WERI-Rb-1 (cell line): ENCODE results near the gene PRRC2B.
"Not testable (repeated sequence)": the region's sequence is repeated elsewhere in the genome, so short reads cannot be mapped to it uniquely, and the experiment has no call there.

ENCODE experiments used
- DNase-seq: peaks from one replicate; pipeline ENCODE4 v3.0.0-alpha.2; 2020
- H3K27ac ChIP-seq: fragments of 250-450 bp; sonication (Bioruptor Pico); 2 replicates; pipeline ENCODE4 v1.5.1; 2020; ENCODE audit warnings: mild to moderate bottlenecking, moderate library complexity
- H3K27me3 ChIP-seq: fragments of 250-450 bp; sonication (Bioruptor Pico); 2 replicates; pipeline ENCODE4 v1.5.1; 2021; ENCODE audit warnings: mild to moderate bottlenecking, low read depth, moderate library complexity; ENCODE audit not compliant: insufficient read depth, severe bottlenecking
- H3K36me3 ChIP-seq: fragments of 250-450 bp; sonication (Bioruptor Pico); 2 replicates; pipeline ENCODE4 v1.5.1; 2020; ENCODE audit warnings: mild to moderate bottlenecking, moderate library complexity
- H3K4me3 ChIP-seq: 2 replicates; pipeline ENCODE4 v1.5.1; 2011; ENCODE audit warnings: low read depth, mild to moderate bottlenecking, control low read depth, low read length
- H3K9me3 ChIP-seq: fragments of 250-450 bp; sonication (Bioruptor Pico); 2 replicates; pipeline ENCODE4 v1.5.1; 2021; ENCODE audit warnings: mild to moderate bottlenecking, moderate library complexity; ENCODE audit not compliant: severe bottlenecking
- TF ChIP-seq, protein P1 (sequence below): IDR thresholded peaks from 2 replicates; pipeline ENCODE4 v1.5.1; 2011; ENCODE audit warnings: low read depth, mild to moderate bottlenecking, control low read depth, inconsistent platforms, low read length

The PRRC2B gene

DNA sequence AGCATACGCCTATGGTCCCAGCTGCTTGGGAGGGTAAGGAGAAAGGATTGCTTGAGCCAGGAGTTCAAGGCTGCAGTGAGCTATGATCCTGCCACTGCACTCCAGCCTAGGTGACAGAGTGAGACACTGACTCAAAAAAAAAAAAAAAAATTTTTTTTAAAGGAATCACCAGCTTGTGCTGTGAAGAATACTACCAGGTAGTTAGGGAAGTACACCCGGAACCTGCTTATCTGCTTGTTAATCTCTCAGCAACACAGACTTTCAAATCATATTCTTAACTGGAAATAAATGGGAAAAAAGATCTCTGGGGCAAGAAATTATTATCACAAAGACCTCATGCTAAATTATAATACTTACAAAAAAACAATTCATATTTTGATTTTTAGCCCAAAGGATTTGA, 26.4 kb upstream of the PRRC2B start:
- H3K9me3 ChIP-seq, result no peaks in the 10 kb centered on the region
- TF ChIP-seq, protein P1, sequence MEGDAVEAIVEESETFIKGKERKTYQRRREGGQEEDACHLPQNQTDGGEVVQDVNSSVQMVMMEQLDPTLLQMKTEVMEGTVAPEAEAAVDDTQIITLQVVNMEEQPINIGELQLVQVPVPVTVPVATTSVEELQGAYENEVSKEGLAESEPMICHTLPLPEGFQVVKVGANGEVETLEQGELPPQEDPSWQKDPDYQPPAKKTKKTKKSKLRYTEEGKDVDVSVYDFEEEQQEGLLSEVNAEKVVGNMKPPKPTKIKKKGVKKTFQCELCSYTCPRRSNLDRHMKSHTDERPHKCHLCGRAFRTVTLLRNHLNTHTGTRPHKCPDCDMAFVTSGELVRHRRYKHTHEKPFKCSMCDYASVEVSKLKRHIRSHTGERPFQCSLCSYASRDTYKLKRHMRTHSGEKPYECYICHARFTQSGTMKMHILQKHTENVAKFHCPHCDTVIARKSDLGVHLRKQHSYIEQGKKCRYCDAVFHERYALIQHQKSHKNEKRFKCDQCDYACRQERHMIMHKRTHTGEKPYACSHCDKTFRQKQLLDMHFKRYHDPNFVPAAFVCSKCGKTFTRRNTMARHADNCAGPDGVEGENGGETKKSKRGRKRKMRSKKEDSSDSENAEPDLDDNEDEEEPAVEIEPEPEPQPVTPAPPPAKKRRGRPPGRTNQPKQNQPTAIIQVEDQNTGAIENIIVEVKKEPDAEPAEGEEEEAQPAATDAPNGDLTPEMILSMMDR, result no peak
- no peaks in the 10 kb centered on the region for H3K36me3 ChIP-seq
- DNase-seq, result no peak
- no peaks in the 10 kb centered on the region for H3K27me3 ChIP-seq
- no peak overlapping the region for H3K4me3 ChIP-seq
- no peak overlapping the region for H3K27ac ChIP-seq

DNA sequence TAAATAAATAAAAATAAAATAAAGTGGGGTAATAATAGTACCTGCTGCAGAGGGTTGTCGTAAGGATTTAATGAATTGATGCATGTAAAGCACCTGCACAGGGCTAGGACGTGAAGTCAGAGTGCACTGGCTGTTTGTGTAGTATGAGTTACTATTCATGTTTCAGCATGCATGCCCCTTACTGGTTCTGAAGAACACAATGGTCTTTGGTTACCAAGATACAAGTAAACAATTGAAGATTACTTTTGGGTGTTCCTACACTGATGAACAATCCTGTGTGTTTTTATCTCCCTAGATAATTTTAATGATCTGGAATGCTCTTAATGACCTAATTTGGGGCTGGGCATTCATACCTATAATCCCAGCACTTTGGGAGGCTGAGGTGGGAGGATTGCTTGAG, 23.2 kb upstream of the PRRC2B start:
- DNase-seq, result no peak
- TF ChIP-seq, protein P1, result no peak
- H3K4me3 ChIP-seq, result no peak overlapping the region
- no peaks in the 10 kb centered on the region for H3K36me3 ChIP-seq
- no peaks in the 10 kb centered on the region for H3K27me3 ChIP-seq
- H3K27ac ChIP-seq, result no peak overlapping the region
- H3K9me3 ChIP-seq, result no peaks in the 10 kb centered on the region

DNA sequence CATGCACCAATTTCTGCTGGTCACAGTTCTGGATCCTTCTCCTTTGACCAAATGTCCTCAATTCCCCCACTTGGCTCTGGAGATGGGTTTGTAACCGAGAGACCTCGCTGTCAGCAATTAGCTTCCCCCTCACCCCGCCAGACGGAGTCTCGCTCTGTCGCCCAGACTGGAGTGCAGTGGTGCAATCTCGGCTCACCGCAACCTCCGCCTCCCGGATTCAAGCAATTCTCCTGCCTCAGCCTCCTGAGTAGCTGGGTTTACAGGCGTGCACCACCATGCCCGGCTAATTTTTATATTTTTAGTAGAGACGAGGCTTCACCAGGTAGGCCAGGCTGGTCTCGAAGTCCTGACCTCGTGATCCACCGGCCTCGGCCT, 21.3 kb upstream of the PRRC2B start:
- H3K36me3 ChIP-seq, H3K9me3 ChIP-seq, H3K27me3 ChIP-seq: not testable (repeated sequence)
- peak overlapping the region; percentile 93 for H3K27ac ChIP-seq
- peak overlapping the region; percentile 72 for H3K4me3 ChIP-seq
- peak; percentile 65 for DNase-seq

DNA sequence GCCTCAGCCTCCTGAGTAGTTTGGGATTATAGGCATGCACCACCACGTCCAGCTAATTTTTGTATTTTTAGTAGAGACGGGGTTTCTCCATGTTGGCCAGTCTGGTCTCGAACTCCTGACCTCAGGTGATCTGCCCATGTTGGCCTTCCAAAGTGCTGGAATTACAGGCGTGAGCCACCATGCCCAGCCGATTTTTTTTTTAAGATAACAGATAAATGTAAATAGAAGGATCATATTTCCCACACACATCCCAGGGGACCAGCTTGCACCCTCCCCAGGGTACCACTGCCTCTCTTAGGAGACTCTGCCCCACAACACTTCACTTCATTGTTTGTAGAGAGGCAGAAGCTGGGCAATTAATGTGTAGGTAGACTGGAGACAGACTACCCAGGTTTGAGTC, 19.2 kb upstream of the PRRC2B start:
- not testable (repeated sequence) for H3K27ac ChIP-seq, H3K4me3 ChIP-seq, DNase-seq

DNA sequence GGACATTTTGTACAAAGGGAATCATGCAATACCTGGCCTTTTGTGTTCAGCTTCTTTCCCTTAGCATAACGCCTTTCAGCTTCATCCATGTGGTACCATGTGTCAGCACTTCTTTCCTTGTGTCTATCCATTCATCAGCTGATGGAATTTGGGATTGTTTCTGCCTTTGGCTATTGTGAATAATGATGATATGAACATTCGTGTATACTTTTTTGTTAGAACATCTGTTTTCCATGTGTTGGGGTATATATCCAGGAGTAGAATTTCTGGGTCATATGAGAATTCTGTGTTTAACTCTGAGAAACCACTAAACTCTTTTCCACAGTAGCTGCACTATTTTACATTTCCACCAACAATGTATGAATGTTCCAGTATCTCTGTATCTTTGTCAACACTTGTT, 14.8 kb upstream of the PRRC2B start:
- no peak for DNase-seq
- TF ChIP-seq, protein P1, result no peak
- no peak overlapping the region for H3K4me3 ChIP-seq
- no peak overlapping the region for H3K27ac ChIP-seq
- H3K36me3 ChIP-seq, result no peaks in the 10 kb centered on the region
- no peaks in the 10 kb centered on the region for H3K9me3 ChIP-seq
- no peaks in the 10 kb centered on the region for H3K27me3 ChIP-seq

More for the DNA sequence above, 19.2 kb upstream of the PRRC2B start:
- not testable (repeated sequence) for H3K9me3 ChIP-seq, H3K27me3 ChIP-seq, H3K36me3 ChIP-seq

DNA sequence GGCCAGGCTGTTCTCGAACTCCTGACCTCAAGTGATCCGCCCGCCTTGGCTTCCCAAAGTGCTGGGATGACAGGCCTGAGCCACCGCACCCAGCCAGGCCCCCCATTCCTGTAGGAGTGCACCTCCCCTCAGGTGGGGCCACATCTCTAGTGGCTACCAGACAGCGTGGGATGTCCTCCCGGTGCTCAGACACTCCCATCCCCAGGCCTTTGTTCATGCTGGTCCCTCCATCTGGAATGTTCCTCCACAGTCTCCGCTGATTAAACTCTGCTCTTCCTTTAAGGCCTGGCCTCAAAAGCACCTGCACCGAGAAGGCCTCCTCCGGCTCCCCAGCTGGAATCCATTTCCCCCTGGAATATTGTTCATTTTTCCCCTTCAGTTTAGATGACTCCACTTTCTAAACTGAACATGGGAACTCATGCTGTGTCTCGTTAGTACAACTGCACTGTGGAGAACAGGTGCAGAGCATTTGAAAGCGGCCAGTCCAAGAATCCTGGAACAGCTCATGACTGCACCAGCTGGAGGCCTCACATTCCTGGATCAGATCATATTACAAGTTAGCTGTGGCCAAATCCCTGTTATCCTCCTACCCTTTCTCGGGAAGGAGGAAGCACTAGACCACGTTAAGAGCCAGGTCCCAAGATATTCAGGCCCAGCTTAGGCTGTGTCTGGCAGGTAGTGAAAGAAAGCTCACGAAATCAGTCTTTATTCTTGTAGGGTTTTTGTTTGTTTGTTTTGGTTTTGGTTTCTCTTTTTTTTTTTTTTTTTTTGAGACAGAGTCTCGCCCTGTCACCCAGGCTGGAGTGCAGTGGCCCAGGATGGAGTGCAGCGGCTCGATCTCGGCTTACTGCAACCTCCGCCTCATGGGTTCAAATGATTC, 10.8 kb upstream of the PRRC2B start:
- TF ChIP-seq, protein P1, result no peak
- peak overlapping the region; percentile 24 for H3K4me3 ChIP-seq
- no peaks in the 10 kb centered on the region for H3K27me3 ChIP-seq
- H3K36me3 ChIP-seq, result no peaks in the 10 kb centered on the region
- DNase-seq, result peak; percentile 85
- H3K27ac ChIP-seq, result no peak overlapping the region
- H3K9me3 ChIP-seq, result no peaks in the 10 kb centered on the region

DNA sequence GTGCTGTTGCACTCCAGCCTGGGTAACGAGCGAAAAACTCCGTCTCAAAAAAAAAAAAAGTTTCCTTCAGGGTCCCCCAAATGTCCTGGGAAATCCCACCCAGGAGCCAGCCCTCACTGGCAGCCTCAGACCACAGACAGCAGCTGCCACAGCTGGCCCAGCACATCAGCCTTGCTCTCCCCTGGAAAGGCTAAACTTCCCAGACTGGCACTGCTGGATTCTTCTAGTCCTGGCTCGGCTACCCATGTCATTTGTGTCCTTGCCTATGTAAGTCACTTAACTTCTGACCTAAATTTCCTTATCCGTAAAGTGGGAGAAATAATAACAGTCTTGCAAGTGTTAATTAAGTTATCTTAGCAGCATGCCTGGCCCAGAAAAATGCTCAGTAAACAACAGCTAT, 8.6 kb upstream of the PRRC2B start:
- TF ChIP-seq, protein P1, result no peak
- Histone ChIP-seq H3K36me3 (no peaks in the 10 kb centered on the region), H3K27me3 (no peaks in the 10 kb centered on the region), H3K27ac (no peak overlapping the region), H3K4me3 (no peak overlapping the region), H3K9me3 (no peaks in the 10 kb centered on the region)
- no peak for DNase-seq
